ENCODE measurements around the gene SH2D6. TPM values are rescaled to one million over a fixed set of nuclear protein-coding genes. Genes with fewer than 3 reads are reported as not detected.

The SH2D6 gene
- polyA plus RNA-seq, 3 donors = not detected

- no peaks in the 10 kb centered on the region for H3K36me3 ChIP-seq (replicated peaks in 1 of 2; ENCODE audit: control insufficient read depth in 1 of 2, insufficient read depth in 2 of 2, low read length in 2 of 2)
- intact Hi-C loops (cut with micrococcal nuclease) = no loop called here
- peaks cover 33 to 34% of the 10 kb centered on the region in 2 donors for H3K4me1 ChIP-seq (ENCODE audit: control insufficient read depth in 1 of 2, insufficient read depth in 2 of 2, low read length in 2 of 2)
- H3K4me2 ChIP-seq (replicated peaks; ENCODE audit: extremely low read depth, low read length, poor library complexity, severe bottlenecking) = no peak overlapping the region
- Mint-ChIP-seq H3K9me3 (no peaks in the 10 kb centered on the region), H3K36me3 (no peaks in the 10 kb centered on the region), H3K4me1 (peaks cover 35% of the 10 kb centered on the region), H3K27me3 (ENCODE audit: low read depth in 3 of 3) (peaks cover 0 to 7% (median 5%) of the 10 kb centered on the region in 3 donors), H3K4me3 (no peak overlapping the region), H3K27ac (peak overlapping the region; percentile 57 to 92 (median 76))
- no peaks in the 10 kb centered on the region for H3K9me3 ChIP-seq (replicated peaks in 1 of 2; ENCODE audit: control insufficient read depth in 1 of 2, insufficient read depth in 1 of 2, low read length in 2 of 2)
- peak overlapping the region; percentile 68 for H2AFZ ChIP-seq (ENCODE audit: insufficient read depth, low read depth, low read length, poor library complexity, severe bottlenecking)
- H3K4me3 ChIP-seq (replicated peaks in 1 of 3; ENCODE audit: low read depth in 2 of 3, low read length in 3 of 3) = no peak overlapping the region
- 60% methylated on average over 1 of the region's 4 CpGs for WGBS (ENCODE audit: insufficient coverage)
- H3K9ac ChIP-seq (ENCODE audit: insufficient read depth, low read length, poor library complexity, severe bottlenecking) = no peak overlapping the region
- no peaks in the 10 kb centered on the region for H4K20me1 ChIP-seq (ENCODE audit: insufficient read depth, low read length)
- peak; percentile 45 to 59 (median 52) for DNase-seq
- no peaks in the 10 kb centered on the region for H3K79me2 ChIP-seq (ENCODE audit: insufficient read depth, low read length)
- H3K27me3 ChIP-seq (ENCODE audit: control insufficient read depth in 2 of 2, insufficient read depth in 2 of 2, low read length in 2 of 2) = no peaks in the 10 kb centered on the region
- H3K27ac ChIP-seq (ENCODE audit: low read depth in 1 of 2, low read length in 2 of 2) = peak overlapping the region in 1 of 2 donors; percentile 51
- TF ChIP-seq CTCF (IDR thresholded peaks at IDR 0.05) = no peak
Measured at GRCh38 chr2:85441864-85442263, 23.4 kb downstream of the SH2D6 start.

DNA sequence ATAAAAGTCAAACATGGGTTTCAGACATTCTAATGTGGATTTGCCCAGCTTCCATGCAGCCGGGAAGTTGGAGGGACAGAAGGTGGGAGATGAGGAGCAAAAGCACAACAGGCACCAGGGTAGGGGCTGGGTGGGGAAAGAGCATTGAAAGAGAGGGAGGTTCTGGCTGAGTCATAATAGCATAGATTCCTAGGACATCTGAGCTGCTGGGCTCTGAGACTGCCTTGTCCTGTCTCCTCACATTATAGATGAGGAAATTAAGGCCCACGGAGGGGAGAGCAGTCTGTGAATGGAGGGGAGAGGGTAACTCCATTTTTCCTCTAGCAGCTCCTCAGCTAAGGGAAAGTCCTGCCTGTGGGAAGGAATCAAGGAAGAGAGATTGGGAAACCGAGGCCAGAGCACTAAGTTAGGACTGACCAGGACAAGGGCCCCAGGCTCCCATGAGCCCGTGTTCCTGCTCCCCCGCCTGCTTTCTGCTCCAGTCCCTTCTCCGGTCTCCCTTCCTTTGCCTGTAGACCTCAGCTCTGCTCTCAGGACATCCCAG, 26.2 kb downstream of the SH2D6 start:
- intact Hi-C loops (cut with micrococcal nuclease) = no loop called here
- WGBS (ENCODE audit: insufficient coverage) = 96% methylated on average over 5 of the region's 6 CpGs
- Mint-ChIP-seq H3K36me3 (no peaks in the 10 kb centered on the region), H3K9me3 (no peaks in the 10 kb centered on the region), H3K27me3 (ENCODE audit: low read depth in 3 of 3) (peaks cover 0 to 7% (median 3%) of the 10 kb centered on the region in 3 donors), H3K27ac (peak overlapping the region in 2 of 7 donors; percentile 56 to 61), H3K4me3 (no peak overlapping the region), H3K4me1 (peaks cover 14% of the 10 kb centered on the region)
- Histone ChIP-seq H3K27me3 (ENCODE audit: control insufficient read depth in 2 of 2, insufficient read depth in 2 of 2, low read length in 2 of 2) (no peaks in the 10 kb centered on the region), H2AFZ (ENCODE audit: insufficient read depth, low read depth, low read length, poor library complexity, severe bottlenecking) (no peak overlapping the region), H3K36me3 (replicated peaks in 1 of 2; ENCODE audit: control insufficient read depth in 1 of 2, insufficient read depth in 2 of 2, low read length in 2 of 2) (no peaks in the 10 kb centered on the region), H3K4me2 (replicated peaks; ENCODE audit: extremely low read depth, low read length, poor library complexity, severe bottlenecking) (no peak overlapping the region), H3K9ac (ENCODE audit: insufficient read depth, low read length, poor library complexity, severe bottlenecking) (no peak overlapping the region), H3K9me3 (replicated peaks in 1 of 2; ENCODE audit: control insufficient read depth in 1 of 2, insufficient read depth in 1 of 2, low read length in 2 of 2) (no peaks in the 10 kb centered on the region), H4K20me1 (ENCODE audit: insufficient read depth, low read length) (no peaks in the 10 kb centered on the region), H3K27ac (ENCODE audit: low read depth in 1 of 2, low read length in 2 of 2) (no peak overlapping the region), H3K79me2 (ENCODE audit: insufficient read depth, low read length) (no peaks in the 10 kb centered on the region), H3K4me1 (ENCODE audit: control insufficient read depth in 1 of 2, insufficient read depth in 2 of 2, low read length in 2 of 2) (peaks cover 11 to 12% of the 10 kb centered on the region in 2 donors), H3K4me3 (replicated peaks in 1 of 3; ENCODE audit: low read depth in 2 of 3, low read length in 3 of 3) (no peak overlapping the region)
- no peak for DNase-seq
- no peak for TF ChIP-seq CTCF (IDR thresholded peaks at IDR 0.05)

Measured in CD14-positive monocyte (primary cell).